Measurements from ENCODE around the gene HSPA4.
A peak's percentile ranks its signal among the peaks of the same experiment; 100 is the strongest.
"Not testable (repeated sequence)": the region's sequence is repeated elsewhere in the genome, so short reads cannot be mapped to it uniquely, and the experiment has no call there.

Gene HSPA4

DNA sequence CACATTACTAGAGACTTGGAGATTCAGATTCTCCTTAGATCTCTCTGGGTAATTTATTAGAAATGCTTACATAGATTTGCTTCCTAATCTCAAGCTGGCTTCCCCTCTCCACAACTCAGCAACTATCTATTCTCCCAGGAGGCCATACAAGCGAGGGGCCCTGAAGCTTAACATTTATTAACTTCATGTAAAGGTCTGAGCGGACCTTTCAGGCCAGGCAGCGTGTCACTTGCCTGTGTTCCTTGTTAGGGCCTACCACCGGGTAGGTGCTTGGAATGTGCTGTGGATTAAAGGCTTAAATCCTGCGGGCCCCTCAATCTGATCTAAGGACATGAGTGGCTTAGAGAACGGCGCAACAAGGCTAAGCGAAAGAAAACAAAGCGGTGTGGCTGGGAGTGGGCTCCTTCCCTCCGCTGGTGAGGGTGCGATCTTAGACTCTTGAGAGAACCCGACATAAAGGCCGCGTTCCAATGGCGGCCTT lies 712 bp upstream of the HSPA4 start:
- no peak for DNase-seq

GRCh38 chr5:133052317-133053175 lies 733 bp downstream of the HSPA4 start:
- peak; percentile 18 for DNase-seq

- DNase-seq, result no peak
Observed at GRCh38 chr5:133053448-133053847, 1.6 kb downstream of the HSPA4 start.

DNA sequence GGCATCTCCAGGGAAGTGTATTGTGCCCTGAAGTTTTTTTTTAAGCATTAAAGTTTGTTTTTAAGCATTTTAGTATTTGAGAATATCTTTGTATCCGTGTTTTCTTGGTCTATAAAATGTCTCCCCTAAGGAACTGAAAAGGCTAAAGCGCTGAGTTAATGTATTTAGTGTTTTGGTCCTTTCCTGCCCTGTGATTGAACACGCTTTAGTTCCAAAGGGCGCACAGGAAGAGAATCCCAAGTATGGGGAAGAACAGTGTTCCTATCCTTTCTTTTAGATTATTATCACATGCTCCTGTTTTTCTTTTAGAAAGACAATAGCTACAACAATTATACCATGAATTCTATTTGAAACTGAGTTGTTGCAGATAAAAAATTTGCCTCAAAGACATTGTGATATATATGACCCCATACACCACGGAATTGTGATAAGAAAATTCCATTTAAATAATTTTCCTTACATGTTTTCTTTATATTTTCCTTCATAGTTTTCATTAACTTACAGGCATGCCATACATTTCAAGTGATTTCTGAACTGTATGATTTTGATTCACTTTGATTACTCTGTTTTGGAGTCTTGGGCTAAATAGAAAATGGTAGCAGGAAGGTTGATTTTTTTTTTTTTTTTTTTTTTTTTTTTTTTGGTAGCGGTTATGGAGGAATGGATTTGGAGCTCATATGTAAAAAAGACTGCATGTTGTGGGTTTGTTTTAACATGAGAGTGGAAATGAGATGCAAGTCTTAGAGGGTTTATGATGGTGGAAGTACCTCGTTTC lies 3.1 kb downstream of the HSPA4 start:
- DNase-seq, result no peak

GRCh38 chr5:133056891-133057290 lies 5.1 kb downstream of the HSPA4 start:
- DNase-seq, result no peak

DNA sequence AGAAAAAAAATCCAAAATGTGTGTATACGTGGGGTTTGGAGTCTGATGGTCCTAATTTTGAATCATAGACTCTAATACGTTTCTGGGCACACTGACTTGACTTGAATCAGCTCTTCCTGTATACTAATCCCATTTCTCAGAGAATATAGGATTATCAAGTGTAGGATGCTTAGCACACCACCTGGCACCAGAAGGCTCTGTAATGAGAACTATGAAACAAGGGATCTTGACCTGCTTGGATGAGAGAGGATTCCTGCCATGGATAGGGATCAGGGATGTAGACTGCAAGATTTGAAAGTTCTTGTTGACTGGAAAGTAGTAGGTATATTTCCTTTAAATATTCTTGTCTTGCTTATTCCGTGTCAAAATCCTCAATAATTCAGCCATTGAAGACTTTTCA lies 7.8 kb downstream of the HSPA4 start:
- no peak for DNase-seq

- DNase-seq, result no peak
Observed at GRCh38 chr5:133062276-133062675, 10.5 kb downstream of the HSPA4 start.

DNA sequence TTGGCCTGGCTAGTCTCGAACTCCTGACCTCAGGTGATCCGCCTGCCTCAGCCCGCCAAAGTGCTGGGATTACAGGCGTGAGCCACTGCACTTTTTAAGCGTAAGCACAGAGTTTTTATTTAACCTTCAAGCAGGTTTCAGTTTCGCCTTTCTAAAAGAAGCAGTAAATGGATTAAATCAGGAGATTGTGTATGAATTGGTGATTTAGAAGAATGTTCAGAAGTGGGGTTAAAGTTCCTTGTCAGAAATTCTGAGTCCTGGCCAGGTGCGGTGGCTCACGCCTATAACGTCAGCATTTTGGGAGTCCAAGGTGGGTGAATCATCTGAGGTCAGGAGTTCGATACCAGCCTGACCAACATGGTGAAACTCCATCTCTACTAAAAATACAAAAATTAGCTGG lies 12.2 kb downstream of the HSPA4 start:
- DNase-seq, result no peak

DNA sequence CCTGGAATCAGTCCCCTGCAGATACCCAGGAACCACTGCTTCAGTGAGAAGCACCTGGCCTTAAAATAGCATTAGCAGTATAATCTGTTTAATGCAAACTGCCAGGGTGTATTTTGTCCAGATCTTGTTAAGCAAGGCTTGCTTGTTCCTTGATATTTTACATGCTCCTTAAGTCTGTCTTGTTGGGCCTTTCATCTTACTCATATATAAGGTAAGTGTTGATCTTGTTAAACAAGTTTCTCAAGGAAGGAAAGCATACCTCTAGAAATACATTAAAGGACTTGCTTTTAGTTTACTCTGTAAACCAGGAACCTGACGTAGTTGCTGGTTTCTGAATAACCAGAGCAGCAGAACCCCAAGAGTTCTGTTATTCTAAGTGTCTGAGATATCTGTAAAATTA lies 13.7 kb downstream of the HSPA4 start:
- DNase-seq, result no peak

- no peak for DNase-seq
Observed at GRCh38 chr5:133066045-133066444, 14.2 kb downstream of the HSPA4 start.

- no peak for DNase-seq
Observed at GRCh38 chr5:133072021-133072420, 20.2 kb downstream of the HSPA4 start.

- DNase-seq, result no peak
Observed at GRCh38 chr5:133075572-133076536, 24.0 kb downstream of the HSPA4 start.

DNA sequence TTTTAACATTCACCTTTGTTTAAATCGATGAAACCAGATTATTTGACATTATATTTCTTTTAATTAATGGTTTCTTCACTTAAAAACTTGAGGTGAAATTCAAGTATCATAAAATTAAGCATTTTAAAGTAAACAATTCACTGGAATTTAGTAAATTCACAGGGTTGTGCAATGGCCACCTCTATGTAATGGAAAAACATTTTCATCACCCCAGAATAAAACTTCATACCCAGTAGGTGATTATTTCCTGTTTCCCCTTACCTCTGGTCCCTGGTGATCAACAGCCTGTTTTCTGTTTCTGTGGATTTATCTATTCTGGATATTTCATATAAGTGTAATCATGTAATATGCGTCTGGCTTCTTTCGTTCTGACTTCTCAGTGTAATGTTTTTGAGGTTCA lies 27.2 kb downstream of the HSPA4 start:
- DNase-seq, result no peak

GRCh38 chr5:133081036-133081435 lies 29.2 kb downstream of the HSPA4 start:
- DNase-seq, result no peak

DNA sequence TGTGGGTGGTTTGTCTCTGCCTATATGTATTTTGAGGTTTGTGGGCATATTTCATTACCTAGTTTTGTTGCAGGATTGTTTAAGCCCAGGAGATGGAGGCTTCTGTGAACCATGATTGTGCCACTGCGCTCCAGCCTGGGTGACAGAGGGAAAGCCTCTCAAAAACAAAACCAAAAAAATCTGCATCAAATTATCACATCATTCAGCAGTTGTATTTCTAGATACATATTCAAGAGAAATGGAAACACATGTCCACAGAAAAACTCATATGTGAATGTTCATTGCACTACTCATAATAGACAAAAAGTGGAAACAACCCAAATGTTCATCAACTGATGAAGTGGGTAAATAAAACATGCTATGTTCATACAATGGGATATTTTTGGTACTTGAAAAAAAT lies 29.9 kb downstream of the HSPA4 start:
- DNase-seq, result no peak

- DNase-seq, result no peak
Observed at GRCh38 chr5:133082128-133082527, 30.3 kb downstream of the HSPA4 start.

DNA sequence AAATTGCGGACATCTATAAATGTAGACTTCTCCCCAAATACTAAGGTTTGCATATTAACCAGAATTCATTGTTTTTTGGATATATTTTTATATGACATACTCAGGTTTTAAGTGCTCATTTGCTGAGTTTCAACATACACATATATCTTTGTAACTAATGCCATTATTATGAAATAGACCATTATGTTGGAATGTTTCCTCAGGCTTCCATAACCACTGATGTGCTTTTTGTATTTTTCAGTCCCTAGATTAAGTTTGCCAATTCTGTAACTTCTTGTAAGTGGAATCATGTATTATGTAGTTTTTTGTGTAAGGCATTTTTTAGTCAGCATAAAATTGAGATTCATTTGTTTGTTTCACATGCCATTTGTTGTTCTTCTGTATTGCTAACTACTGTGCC lies 32.1 kb downstream of the HSPA4 start:
- no peak for DNase-seq

DNA sequence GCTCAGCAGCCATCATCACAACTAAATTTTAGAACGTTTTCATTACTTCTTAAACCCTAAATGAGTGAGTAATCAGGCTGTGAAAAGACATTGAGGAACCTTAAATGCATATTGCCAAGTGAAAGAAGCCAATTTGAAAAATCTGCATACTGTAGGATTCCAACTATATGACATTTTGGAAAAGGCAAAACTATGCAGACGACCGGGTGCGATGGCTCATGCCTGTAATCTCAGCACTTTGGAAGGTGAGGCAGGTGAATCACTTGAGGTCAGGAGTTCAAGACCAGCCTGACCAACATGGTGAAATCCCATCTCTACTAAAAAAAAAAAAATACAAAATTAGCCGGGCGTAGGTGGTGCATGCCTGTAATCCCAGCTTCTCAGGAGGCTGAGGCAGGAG lies 33.4 kb downstream of the HSPA4 start:
- DNase-seq, result not testable (repeated sequence)

DNA sequence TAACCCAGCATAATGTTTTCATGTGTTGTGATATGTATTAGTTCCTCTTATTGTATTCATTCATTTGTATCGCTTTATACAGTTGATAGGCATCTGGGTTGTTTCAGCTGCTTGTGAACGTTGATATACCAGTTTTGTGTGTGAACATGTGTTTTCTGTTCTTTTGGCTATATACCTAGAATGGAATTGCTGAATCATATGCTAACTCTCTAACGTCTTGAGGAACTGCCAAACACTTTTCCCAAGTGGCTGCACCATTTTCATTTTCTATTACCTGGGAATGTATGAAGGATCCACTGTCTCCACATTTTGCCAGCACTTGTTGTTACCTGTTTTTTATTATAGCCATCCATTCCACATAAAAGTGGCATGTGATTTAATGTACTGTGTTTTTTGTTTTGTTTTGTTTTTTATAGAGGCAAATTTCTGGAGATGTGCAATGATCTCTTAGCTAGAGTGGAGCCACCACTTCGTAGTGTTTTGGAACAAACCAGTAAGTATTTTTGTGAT lies 34.6 kb downstream of the HSPA4 start:
- DNase-seq, result no peak

DNA sequence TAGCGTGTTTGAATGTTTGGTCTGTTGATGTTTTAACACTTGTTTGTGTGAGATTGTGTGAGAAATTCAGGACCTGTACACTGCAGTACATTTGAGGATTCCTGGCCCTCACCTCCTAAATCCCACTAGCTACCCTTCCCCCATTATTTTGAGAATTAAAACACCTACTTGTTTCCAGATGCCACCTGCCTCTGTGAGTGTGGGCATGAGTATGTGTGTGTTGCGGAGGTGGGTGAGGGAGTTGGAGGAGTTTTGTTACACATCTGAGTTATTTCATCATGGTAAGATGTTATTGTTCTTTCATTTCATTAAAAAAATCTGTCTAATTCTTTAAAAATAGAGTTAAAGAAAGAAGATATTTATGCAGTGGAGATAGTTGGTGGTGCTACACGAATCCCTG lies 36.3 kb downstream of the HSPA4 start:
- no peak for DNase-seq

GRCh38 chr5:133091034-133091433 lies 39.2 kb downstream of the HSPA4 start:
- no peak for DNase-seq

DNA sequence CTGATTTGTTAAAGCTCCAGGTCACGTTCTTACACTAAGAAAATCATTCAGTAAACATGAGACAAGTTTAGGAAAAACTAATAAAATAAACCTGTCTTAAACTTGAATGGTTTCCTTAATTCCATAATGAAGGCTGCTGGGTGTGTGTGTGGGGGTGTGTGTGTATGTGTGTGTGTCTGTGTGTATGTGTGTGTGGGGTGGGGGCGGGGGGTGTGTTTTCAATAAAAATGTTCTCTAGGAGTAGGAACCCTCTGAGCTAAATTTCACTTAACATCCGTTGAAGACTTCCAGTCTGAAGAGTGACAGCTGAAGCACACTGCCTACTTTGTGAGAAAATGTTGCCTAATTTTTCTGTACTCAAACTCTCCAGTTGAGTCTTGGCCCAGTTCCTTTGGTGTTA lies 54.5 kb downstream of the HSPA4 start:
- no peak for DNase-seq
